NCI-H2029 treated with DMSO at 0.1 percent for 48 hours (cell line): ENCODE measurements around the gene HGFAC.
A peak's percentile ranks its signal among the peaks of the same experiment; 100 is the strongest.
"Not testable (repeated sequence)": the region's sequence is repeated elsewhere in the genome, so short reads cannot be mapped to it uniquely, and the experiment has no call there.

Experiments used
- DNase-seq: peaks from one replicate; lab custom pipeline; 2025; lab: John Stamatoyannopoulos, UW

HGFAC gene

GRCh38 chr4:3442959-3443749 is 1.4 kb downstream of the HGFAC start:
- DNase-seq, result no peak

DNA sequence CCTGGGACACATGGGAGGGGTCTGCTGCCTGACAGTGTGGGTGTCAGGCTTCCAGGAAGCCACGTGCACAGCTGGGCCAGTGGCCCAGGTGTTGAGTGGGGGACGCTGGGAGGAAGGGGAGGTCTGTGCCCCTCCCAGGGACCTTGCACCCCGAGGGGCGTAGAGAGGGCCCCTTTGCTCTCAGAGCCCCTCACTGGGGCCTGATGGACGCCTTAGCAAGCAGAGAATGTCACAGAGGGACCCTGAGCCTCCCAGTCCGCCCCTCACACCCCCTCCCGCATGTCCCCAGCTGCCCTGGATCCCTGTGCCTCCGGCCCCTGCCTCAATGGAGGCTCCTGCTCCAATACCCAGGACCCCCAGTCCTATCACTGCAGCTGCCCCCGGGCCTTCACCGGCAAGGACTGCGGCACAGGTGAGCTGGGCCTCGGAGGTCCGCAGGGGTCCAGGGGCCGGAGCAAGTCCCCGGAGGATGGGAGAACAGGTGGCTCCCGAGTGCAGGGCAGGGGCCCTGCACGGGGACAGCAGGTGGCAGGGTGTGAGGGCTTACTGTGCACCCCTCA is 2.1 kb downstream of the HGFAC start:
- DNase-seq, result no peak

DNA sequence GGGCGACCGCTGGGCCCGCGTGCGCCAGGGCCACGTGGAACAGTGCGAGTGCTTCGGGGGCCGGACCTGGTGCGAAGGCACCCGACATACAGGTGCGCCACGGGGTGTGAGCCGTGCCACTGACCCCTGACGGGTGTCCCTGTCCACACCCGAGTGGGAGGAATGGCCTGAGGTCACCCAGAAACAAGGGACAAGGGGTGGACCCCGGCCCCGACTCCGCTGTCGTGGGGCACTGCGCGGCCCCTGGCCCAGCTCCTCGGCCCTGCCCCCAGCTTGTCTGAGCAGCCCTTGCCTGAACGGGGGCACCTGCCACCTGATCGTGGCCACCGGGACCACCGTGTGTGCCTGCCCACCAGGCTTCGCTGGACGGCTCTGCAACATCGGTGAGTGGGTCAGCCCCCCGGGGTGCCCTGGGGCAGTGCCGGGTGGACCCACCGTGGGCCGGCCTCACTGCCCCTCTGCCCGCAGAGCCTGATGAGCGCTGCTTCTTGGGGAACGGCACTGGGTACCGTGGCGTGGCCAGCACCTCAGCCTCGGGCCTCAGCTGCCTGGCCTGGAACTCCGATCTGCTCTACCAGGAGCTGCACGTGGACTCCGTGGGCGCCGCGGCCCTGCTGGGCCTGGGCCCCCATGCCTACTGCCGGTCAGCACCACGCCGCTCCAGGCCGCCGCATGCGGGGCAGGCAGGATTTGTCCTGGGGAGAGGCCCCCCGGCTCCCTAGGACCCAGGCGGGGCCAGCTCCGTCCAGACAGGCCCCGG is 2.8 kb downstream of the HGFAC start:
- DNase-seq, result no peak

DNA sequence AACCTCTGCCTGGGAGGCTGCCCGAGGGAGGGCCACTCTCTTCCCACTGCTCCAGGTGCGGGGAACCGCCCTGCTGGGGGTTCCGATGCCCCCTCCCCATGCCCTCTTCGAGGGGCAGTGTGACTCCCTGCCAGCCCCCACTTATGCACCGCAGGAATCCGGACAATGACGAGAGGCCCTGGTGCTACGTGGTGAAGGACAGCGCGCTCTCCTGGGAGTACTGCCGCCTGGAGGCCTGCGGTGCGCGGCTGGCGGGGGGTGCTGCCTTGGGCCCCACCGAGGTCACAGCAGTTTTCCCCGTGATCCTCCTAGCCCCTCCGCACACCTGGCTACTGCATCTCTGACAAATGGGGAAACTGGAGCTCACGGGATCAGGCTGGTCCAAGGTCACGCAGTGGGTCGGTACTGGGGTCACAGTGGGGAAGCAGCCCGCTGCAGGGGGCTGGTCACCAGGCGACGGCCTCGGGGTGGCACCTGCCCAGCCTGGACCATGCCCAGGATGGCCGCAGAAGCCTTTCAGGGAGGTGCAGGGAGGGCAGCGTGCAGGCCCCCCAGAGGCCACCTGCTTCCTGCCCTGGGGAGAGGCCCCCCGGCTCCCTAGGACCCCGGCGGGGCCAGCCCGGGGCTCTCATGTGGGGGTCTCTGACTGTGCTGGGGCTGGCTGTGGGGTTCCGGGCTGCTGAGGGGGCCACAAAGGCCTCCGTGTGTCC is 3.5 kb downstream of the HGFAC start:
- DNase-seq, result no peak

DNA sequence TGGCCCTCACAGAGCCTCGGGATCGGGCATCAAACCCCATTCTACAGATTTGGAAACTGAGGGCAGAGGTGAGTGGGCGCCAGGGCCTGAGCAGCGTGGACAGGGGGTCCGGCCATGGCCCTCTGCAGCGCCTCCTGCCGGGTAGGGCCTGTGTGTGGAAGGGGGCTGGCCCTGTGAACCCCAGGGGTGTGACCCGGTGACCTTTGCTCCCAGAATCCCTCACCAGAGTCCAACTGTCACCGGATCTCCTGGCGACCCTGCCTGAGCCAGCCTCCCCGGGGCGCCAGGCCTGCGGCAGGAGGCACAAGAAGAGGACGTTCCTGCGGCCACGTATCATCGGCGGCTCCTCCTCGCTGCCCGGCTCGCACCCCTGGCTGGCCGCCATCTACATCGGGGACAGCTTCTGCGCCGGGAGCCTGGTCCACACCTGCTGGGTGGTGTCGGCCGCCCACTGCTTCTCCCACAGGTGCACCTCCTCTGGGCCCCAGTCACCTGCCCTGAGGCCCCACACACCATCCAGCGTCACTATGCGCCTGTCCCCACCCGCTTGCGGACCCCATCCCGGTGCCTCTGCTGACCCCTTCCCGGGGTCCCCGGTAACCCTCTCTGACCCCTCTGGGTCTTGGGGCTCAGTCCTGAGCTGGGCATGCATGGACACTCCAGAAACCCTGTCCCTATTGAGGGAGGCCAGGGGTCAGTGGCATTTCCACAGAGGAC is 4.2 kb downstream of the HGFAC start:
- DNase-seq, result no peak

- DNase-seq, result no peak
Measured at GRCh38 chr4:3446631-3447320, 5.0 kb downstream of the HGFAC start.

DNA sequence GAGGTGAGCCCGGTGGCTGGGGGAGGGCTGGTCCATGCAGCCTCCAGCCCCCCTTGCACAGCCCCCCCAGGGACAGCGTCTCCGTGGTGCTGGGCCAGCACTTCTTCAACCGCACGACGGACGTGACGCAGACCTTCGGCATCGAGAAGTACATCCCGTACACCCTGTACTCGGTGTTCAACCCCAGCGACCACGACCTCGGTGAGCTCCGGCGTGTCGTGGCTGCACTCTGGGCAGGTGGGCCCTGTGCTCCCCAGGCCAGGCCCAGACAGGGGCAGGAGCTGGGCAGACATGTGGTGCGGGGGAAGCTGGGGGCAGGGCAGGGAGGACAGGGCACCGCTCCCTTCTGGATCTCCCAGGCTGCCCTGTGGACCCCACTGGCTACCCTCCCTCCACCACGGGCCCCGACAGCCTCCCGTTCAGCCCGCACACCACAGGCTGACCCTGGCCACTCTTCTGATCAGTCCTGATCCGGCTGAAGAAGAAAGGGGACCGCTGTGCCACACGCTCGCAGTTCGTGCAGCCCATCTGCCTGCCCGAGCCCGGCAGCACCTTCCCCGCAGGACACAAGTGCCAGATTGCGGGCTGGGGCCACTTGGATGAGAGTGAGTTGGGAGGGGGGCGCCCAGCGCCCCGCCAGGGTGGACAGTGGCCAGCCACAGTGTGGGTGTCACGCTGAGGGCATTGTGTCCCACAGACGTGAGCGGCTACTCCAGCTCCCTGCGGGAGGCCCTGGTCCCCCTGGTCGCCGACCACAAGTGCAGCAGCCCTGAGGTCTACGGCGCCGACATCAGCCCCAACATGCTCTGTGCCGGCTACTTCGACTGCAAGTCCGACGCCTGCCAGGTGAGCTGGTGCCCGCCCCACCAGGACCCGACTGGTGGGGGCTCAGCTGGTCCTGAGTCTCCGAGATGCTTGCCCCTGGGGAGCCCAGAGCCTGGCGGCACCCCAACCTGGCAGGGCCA is 5.9 kb downstream of the HGFAC start:
- no peak for DNase-seq

DNA sequence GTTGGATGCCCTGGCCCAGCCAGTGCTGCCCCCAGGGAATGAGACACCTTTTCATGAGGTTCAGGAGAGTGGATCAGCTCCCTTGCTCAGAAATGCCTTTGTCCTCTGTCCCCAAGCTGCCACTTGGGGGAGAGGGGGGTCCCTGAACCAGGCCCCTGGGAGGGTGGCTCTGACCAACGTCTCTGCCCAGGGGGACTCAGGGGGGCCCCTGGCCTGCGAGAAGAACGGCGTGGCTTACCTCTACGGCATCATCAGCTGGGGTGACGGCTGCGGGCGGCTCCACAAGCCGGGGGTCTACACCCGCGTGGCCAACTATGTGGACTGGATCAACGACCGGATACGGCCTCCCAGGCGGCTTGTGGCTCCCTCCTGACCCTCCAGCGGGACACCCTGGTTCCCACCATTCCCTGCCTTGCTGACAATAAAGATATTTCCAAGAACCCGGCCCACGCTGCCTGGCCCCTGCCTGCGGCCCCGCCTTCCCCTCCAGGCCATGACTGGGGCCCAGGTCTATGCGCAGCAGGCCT is 7.3 kb downstream of the HGFAC start:
- no peak for DNase-seq

DNA sequence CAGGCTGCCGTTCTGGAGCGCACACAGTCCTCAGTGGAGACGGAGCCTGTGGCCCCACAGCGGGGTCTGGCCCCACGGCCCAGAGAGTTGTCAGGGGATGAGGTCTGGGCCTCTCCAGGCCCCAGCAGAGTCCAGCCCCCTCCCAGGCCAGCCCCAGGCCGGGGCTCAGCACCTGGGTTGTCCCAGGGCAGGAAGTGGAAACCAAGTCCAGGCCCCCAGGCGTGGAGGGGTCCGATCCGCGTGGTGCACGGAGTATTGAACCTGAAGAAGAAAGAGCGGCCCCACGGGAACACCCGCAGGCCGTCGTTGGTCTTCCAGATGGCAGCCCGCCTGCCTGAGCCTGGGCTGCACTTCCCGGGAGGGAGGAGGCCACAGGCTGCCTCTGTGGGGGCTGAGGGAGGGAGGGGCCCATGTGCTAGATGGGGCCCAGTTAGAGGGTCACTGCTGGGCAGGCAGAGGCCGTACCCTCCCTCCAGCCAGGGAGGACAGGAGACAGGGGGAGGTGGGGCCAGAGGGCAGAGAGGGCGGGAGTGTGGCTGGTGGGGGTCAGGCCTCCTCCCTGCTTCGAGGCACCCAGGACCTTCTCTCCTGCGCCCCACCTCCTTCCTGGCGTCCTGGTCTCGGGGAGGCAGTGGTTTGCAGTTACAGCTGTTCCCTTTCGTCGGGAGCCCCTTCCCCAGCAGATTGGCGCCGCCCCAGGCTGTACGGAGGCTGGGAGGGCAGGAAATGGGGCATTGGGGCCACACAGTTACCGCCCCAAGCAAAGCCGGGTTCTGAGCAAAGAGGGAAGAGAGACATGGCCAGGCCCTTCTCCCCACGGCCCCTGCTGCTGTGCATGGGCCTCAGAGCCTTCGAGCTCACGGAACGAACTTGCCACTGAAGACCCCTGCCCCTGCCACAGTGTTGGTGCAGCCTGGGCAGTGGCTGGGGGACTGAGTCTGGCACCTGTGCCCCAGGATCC is 8.1 kb downstream of the HGFAC start:
- DNase-seq, result no peak

- no peak for DNase-seq
Measured at GRCh38 chr4:3450643-3451042, 8.9 kb downstream of the HGFAC start.

GRCh38 chr4:3451956-3452355 is 10.2 kb downstream of the HGFAC start:
- DNase-seq, result no peak

DNA sequence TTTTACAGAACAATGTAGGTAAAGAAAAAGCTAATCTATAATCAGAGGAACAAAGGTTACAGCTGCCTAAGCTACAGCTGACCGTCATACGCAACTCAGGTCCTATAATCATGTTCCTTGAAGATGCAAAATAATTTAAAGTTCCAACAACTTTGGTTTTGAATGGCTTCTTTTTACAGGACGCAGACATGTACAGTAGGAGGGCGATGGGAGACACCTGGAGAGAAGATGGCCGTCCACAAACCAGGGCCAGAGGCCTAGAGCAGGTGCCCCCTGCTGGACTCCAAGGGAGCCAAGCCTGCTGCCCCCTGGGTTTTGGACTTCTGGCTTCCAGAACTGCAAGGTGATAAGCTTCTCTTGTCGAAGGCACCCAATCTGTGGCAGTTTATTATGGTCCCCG is 10.6 kb downstream of the HGFAC start:
- no peak for DNase-seq

GRCh38 chr4:3455596-3455995 is 13.8 kb downstream of the HGFAC start:
- DNase-seq, result not testable (repeated sequence)

DNA sequence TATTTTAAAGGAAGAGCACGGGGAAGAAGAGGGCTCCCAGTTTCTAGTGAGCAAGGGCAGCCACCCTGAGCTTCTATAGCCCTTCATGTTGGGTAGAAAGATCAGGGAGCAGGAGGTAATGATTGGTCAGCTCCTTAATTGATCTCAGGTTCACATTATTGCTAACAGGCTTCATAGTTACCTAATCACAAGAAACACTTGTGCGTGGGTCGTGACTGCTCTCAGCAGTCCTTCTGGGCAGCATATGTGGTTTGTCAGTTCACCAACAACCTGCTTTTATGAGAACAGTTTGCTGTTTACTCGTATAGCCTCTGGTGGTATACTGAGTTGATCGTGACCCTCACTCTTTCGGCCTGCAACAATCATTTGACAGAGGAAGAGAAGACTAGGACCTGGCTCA is 16.6 kb downstream of the HGFAC start:
- no peak for DNase-seq

DNA sequence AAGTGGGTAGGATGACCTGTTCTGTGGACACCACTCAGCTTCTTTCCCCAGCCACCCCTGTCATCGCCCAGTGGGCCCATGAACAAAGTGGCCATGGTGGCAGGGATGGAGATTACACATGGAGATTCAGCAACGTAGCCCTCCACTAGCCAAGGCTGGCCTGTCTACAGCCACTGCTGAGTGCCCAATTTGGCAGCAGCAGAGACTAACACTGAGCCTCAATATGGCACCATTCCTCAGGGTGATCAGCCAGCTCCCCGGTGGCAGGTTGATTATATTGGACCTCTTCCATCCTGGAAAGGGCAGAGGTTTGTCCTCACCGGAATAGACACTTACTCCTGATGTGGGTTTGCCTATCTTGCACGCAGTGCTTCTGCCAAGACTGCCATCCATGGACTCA is 17.4 kb downstream of the HGFAC start:
- not testable (repeated sequence) for DNase-seq

DNA sequence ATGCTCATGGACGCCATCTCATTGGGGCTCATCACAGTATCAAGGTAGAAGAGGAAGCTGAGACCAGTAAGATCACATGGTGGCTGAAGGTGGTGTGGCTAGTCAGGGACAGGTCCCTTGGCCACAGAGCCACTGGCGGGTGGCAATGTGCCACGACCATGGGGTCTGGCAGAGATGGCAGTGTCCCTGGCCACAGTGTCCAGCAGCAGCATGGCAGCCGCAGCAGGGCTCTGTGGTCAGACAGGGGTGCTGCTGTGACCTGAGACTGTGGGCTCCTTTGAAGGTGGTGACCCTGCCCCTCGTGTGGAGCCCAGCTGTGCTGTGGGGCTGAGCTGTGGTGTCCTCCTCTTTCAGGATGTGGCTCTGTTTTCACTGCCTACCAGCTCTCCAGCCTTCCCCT is 19.2 kb downstream of the HGFAC start:
- DNase-seq, result no peak

DNA sequence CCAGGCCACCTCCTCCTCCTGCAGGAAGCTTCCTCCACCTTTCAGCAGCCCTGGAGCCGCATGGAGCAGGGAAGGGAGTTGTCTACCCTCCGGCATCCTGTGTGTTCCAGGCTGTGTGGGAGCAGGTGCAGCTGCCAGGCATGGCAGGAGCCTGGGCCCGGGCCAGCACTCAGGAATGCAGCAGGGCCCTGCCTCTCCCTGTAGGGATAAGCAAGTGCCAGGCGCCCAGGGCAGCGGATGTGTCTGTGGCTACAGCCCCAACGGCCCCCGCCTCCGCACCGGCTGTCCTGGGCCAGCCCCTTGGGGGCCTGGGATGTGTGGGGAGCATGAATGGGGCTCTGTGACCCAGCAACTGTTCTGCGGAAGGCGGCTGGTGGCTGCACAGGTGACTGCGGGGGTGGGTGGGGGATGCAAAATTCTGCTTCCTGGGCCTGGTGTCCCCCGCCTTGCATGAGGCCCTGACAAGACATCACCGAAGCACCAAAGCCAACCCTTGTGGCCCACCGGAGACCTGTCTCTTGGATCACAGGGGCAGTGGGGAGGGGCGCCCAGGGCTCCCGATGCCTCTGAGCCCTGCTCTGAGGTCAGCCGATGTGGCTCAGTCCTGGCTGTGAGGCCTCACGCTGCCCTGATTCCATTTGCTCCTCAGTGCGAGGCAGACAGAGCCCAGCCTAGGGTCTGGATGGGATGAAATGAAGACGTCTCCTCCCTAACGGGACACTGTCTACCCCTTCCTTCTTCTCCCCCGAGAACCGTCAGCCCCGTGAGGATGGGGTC is 19.9 kb downstream of the HGFAC start:
- peak; percentile 32 for DNase-seq

GRCh38 chr4:3462321-3462789 is 20.6 kb downstream of the HGFAC start:
- no peak for DNase-seq
